Activated CD8-positive, alpha-beta memory T cell treated with anti-CD3 and anti-CD28 coated beads for 4 hours (primary cell): ENCODE data around the gene FLYWCH1.
A peak's percentile ranks its signal among the peaks of the same experiment; 100 is the strongest.

ENCODE experiments used
- DNase-seq, 2 donors: peaks; one replicate each; pipeline ENCODE4 v3.0.0-alpha.2; 2020; ENCODE audit warnings: low read depth in 2 of 2

Gene FLYWCH1

GRCh38 chr16:2911638-2912329 is at the start of gene FLYWCH1:
Gene FLYWCH1 (plus strand): TSS chr16:2911931. CDS start chr16:2929686, 17,755 bp downstream.
- DNase-seq, result peak; percentile 97

GRCh38 chr16:2865651-2866050 is 46.1 kb upstream of the FLYWCH1 start:
- no peak for DNase-seq

GRCh38 chr16:2866431-2866830 is 45.3 kb upstream of the FLYWCH1 start:
- no peak for DNase-seq

- no peak for DNase-seq
Measured at GRCh38 chr16:2867661-2867986, 44.1 kb upstream of the FLYWCH1 start.

GRCh38 chr16:2867987-2868789 is 43.5 kb upstream of the FLYWCH1 start:
- DNase-seq, result peak; percentile 86 to 90

- no peak for DNase-seq
Measured at GRCh38 chr16:2871926-2872325, 39.8 kb upstream of the FLYWCH1 start.

GRCh38 chr16:2874032-2874911 is 37.5 kb upstream of the FLYWCH1 start:
- DNase-seq, result no peak

- peak in 1 of 2 donors; percentile 28 for DNase-seq
Measured at GRCh38 chr16:2874912-2875362, 36.8 kb upstream of the FLYWCH1 start.

- no peak for DNase-seq
Measured at GRCh38 chr16:2879854-2880508, 31.8 kb upstream of the FLYWCH1 start.

- DNase-seq, result no peak
Measured at GRCh38 chr16:2881783-2882649, 29.7 kb upstream of the FLYWCH1 start.

GRCh38 chr16:2882650-2883457 is 28.9 kb upstream of the FLYWCH1 start, which contains the start of gene FLYWCH2:
Gene FLYWCH2 (plus strand): TSS chr16:2883215. CDS start chr16:2896450, 13,235 bp downstream.
- peak; percentile 97 to 99 for DNase-seq

GRCh38 chr16:2883458-2883908 is 28.2 kb upstream of the FLYWCH1 start:
- DNase-seq, result no peak

- no peak for DNase-seq
Measured at GRCh38 chr16:2884041-2884451, 27.7 kb upstream of the FLYWCH1 start.

- DNase-seq, result no peak
Measured at GRCh38 chr16:2894231-2894630, 17.5 kb upstream of the FLYWCH1 start.

GRCh38 chr16:2895813-2896212 is 15.9 kb upstream of the FLYWCH1 start:
- DNase-seq, result no peak

- no peak for DNase-seq
Measured at GRCh38 chr16:2896480-2897010, 15.2 kb upstream of the FLYWCH1 start.

- no peak for DNase-seq
Measured at GRCh38 chr16:2897110-2897509, 14.6 kb upstream of the FLYWCH1 start.

GRCh38 chr16:2898831-2899563 is 12.7 kb upstream of the FLYWCH1 start:
- no peak for DNase-seq
